HS-5 (cell line): Measurements from ENCODE around the gene HHLA2.

Experiments
- DNase-seq: peaks from one replicate; pipeline ENCODE4 v3.0.0-alpha.2; 2012; ENCODE audit warnings: low read depth

HHLA2 gene

DNA sequence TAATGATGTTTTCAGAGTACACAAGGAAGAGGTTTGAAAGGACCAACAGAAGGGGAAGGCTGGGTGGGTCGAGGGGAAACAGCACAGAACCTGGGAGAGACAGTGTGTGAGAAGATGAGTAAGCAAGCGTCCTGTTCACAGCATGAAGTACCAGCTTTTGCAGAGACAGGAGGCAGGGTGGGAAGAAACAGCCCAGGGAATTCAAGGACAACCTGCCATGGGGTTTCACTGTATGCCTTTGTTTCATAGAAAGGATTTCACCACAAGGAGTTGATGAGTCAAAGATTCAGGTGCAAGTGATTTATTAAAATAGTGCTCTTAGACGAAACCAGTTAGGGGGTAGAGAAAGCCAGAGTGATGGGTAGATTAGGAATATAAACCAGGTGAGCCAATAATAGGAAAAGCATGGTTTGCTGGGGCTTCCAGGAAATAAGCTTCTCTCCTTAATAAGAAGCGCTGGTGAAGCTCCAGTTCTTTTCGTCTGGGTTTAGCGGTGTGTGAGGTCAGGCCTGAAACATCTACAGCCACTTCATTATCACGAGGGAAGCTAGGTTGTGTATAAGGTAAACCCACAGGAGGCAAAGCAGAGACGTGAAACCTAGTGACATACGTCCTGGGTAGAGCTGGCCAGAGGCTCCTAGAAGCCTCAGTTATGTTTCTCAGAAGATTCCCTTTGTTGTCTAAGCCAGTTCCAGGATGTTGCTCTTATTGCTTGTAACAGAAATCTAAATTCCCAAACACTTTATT is 3.9 kb downstream of the HHLA2 start:
- no peak for DNase-seq

- no peak for DNase-seq
These were observed 5.5 kb downstream of the HHLA2 start for GRCh38 chr3:108301695-108302404.

- no peak for DNase-seq
These were observed 6.2 kb downstream of the HHLA2 start for GRCh38 chr3:108302570-108302969.

GRCh38 chr3:108305484-108306172 is 9.3 kb downstream of the HHLA2 start:
- DNase-seq, result no peak

- no peak for DNase-seq
These were observed 15.4 kb downstream of the HHLA2 start for GRCh38 chr3:108311797-108312196.

- no peak for DNase-seq
These were observed 16.3 kb downstream of the HHLA2 start for GRCh38 chr3:108312656-108313055.

- DNase-seq, result no peak
These were observed 19.5 kb downstream of the HHLA2 start for GRCh38 chr3:108315767-108316301.

DNA sequence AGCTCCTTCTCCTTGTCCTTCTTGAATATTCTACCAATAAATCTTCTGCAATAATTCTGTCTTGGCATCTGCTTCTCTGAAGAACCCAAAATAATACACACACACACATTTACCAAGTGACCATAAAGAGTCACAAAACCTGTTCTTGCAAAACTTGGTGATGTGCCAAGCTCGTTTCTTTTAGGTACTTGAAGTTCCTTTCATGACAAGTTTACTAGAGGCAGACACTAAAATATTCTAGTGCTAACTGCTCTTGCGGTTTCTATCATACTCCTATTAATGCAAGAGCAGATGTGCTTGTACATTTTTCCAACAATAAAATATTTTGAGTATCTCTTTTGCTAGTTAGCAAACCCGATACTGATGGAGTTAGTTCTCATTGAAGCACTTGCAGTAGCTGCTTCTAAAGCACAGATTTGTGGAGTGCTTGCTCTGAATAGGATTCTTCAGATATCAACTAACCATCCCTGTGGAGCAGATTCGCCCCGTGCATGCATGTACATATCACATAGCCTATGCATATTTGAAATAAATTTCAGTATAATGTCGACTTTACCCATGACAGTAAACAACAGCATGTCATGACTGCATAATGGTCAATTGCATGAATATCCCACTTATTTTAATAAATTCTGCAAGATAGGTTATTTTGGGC is 23.2 kb downstream of the HHLA2 start:
- no peak for DNase-seq

DNA sequence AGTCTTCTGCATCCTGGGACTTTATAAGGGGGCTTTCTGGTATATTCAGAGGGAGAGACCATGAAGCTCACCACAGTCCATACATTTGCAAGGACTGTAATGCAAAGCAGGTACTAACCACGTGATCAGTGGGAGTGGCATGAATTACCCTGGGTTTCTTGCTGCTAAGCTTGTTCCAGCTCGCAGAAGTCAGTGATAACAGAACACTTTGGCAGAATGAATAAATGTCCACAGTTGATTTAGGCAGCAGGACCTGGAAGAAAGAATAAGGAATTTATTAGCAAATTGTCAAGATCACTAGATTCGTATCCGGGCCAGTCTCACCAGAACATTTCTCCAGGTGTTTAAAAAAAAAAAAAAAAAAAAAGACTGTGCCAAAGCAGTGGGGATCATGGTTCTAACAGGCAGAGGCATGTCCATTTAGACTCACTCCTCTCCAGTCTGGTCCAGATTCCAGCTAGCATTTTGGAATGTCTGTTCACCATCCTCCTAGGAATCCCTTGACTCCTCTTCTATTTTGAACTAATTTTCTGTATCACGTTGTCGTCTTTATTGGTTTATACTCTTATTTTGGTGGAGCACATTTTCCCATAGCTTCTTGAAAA is 24.5 kb downstream of the HHLA2 start:
- no peak for DNase-seq

DNA sequence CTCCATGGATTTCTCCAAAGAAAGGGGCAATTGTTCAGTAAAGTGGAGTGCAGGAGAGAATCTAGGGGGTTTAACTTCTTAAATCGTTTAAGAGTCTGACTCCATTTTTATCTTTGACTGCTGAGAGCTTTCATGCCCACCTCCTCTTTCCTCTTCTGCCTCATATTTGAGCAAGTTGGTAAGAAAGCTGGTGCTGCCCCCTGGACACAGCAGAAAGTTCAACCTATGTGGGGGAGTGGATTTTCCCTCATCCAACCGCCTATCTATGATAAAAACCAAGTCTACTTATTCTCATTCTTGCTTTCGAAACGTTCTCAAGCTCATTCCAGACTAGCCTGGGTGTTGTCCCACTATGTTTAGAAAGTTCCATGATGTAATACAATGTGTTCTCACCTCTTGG is 26.0 kb downstream of the HHLA2 start:
- no peak for DNase-seq

DNA sequence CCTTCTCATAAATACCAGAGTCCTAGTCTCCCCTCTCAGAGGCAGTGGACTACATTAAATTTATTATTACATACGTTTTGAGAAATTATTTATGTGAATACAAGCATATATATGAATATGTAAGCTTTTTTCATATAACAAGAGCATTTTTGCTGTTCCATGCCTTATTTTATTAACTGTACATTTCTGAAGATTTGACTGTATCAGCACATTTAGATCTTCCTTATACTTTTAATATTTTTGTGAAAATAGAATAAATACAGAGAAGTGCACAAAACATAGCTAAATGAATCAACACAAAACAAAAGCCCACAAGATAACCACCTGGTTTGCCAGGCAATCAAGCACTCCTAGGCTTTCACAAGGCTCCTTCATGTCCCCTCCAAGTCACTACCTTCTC is 27.8 kb downstream of the HHLA2 start:
- no peak for DNase-seq

GRCh38 chr3:108327168-108327567 is 30.8 kb downstream of the HHLA2 start:
- no peak for DNase-seq

GRCh38 chr3:108328821-108329486 is 32.6 kb downstream of the HHLA2 start:
- DNase-seq, result no peak

DNA sequence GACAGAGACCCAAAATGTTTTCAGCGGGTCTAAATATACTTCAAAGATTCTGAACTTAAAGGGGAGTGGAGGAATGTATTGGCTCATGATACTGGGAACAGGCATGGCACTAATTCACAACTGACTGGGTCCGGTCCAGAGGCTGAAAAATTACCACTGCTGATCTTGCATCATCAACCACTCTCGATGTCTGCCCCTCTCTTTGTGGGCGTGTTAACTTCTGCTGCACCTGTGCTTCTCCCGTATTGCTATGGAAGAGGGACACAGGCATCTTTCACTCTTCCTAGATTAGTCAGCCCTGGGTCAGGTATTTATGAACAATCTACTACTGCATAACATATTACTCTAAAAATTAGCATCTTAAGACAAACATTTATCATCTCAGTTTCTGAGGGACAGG is 33.2 kb downstream of the HHLA2 start:
- DNase-seq, result no peak

- no peak for DNase-seq
These were observed 33.6 kb downstream of the HHLA2 start for GRCh38 chr3:108329947-108330346.

DNA sequence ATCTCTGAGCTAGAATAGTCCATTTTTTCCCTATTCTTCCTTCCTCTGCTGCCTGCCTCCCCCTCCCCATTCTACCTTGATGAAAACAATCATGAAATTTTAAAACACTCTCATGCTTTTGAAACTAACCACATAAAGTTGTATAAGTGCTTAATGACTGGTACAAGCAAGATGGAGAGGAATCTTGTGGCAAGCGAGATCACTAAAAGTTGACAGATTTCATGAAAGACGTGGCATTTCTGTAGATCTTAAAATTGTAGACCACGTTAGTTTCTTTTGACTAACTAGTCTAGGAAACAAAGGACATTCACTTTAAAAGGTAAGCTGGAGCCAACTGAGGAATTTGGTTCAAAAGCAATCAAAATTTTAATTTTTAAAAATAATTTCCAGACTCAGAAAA is 35.4 kb downstream of the HHLA2 start:
- DNase-seq, result no peak

DNA sequence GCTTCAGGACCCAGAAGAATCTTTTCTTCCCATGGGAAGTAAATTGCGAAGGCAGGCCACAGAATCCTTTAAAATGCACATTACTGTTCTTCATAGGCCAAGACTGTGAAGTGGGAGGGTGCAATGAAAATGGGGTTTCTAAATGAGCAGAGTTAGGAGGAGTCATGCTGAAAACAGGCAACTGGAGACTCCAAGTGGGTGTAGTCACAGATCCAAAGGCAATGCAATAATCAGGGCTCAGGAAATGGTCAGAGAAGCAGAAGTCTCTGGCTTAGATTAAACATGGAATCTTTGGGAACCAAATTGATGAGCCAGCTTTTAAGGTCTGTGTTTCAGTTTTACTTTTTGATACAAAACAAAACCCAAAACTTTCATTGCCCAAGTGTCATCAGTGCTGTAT is 37.6 kb downstream of the HHLA2 start:
- no peak for DNase-seq

GRCh38 chr3:108334701-108335100 is 38.4 kb downstream of the HHLA2 start:
- no peak for DNase-seq

GRCh38 chr3:108338901-108339545 is 42.7 kb downstream of the HHLA2 start:
- no peak for DNase-seq

GRCh38 chr3:108341911-108342310 is 45.6 kb downstream of the HHLA2 start:
- DNase-seq, result no peak
